ENCODE results near the gene JADE3.

DNA sequence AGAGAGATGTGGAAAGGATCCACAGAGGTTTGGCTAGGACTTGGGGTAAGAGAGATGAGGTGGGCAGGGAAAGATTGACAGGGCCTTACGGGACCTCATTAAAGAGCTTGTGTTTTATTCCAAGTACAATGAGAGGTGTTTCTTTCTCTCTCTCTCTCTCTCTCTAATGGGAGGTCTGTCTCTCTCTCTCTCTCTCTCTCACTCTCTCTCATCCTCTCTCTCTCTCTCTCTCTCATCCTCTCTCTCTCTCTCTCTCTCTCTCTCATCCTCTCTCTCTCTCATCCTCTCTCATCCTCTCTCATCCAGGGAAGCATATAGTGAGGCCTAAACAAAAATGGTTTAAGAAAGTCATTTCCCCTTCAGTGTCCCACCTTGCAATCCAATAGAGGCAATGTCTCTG is 5.4 kb downstream of the JADE3 start:
- TF ChIP-seq, protein P1, sequence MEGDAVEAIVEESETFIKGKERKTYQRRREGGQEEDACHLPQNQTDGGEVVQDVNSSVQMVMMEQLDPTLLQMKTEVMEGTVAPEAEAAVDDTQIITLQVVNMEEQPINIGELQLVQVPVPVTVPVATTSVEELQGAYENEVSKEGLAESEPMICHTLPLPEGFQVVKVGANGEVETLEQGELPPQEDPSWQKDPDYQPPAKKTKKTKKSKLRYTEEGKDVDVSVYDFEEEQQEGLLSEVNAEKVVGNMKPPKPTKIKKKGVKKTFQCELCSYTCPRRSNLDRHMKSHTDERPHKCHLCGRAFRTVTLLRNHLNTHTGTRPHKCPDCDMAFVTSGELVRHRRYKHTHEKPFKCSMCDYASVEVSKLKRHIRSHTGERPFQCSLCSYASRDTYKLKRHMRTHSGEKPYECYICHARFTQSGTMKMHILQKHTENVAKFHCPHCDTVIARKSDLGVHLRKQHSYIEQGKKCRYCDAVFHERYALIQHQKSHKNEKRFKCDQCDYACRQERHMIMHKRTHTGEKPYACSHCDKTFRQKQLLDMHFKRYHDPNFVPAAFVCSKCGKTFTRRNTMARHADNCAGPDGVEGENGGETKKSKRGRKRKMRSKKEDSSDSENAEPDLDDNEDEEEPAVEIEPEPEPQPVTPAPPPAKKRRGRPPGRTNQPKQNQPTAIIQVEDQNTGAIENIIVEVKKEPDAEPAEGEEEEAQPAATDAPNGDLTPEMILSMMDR (IDR thresholded peaks at IDR 0.05; ENCODE audit: poor library complexity), result no peak
- no peak for TF ChIP-seq EZH2 (IDR thresholded peaks at IDR 0.05; ENCODE audit: borderline replicate concordance)
- TF ChIP-seq EZH2phosphoT487 (IDR thresholded peaks at IDR 0.05; ENCODE audit: low read depth, severe bottlenecking, unreplicated experiment), result no peak
